ENCODE results near the gene STAC3.

DNA sequence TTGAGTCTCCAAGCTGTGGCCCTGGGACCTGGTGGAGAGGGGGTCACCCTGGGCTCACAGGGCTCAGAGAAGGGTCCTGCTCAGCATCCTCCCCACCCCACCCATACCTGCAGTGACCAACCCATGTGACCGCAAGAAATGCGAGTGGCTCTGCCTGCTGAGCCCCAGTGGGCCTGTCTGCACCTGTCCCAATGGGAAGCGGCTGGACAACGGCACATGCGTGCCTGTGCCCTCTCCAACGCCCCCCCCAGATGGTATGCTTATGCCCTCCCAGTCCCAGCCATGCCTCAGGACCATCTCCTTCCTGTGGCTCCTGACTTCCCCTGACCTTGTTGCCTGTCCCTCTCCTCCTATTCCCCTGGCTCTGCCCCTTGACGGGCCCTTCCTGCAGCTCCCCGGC, 41.1 kb downstream of the STAC3 start:
- TF ChIP-seq, protein P1, sequence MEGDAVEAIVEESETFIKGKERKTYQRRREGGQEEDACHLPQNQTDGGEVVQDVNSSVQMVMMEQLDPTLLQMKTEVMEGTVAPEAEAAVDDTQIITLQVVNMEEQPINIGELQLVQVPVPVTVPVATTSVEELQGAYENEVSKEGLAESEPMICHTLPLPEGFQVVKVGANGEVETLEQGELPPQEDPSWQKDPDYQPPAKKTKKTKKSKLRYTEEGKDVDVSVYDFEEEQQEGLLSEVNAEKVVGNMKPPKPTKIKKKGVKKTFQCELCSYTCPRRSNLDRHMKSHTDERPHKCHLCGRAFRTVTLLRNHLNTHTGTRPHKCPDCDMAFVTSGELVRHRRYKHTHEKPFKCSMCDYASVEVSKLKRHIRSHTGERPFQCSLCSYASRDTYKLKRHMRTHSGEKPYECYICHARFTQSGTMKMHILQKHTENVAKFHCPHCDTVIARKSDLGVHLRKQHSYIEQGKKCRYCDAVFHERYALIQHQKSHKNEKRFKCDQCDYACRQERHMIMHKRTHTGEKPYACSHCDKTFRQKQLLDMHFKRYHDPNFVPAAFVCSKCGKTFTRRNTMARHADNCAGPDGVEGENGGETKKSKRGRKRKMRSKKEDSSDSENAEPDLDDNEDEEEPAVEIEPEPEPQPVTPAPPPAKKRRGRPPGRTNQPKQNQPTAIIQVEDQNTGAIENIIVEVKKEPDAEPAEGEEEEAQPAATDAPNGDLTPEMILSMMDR (IDR thresholded peaks at IDR 0.05; ENCODE audit: insufficient read depth, low read length, poor library complexity, severe bottlenecking), result no peak
- TF ChIP-seq EZH2phosphoT487 (conservative IDR thresholded peaks at IDR 0.05; ENCODE audit: low read length), result no peak

All from SU-DHL-6 (cell line).